Measurements from ENCODE around the gene SPTSSB.

DNA sequence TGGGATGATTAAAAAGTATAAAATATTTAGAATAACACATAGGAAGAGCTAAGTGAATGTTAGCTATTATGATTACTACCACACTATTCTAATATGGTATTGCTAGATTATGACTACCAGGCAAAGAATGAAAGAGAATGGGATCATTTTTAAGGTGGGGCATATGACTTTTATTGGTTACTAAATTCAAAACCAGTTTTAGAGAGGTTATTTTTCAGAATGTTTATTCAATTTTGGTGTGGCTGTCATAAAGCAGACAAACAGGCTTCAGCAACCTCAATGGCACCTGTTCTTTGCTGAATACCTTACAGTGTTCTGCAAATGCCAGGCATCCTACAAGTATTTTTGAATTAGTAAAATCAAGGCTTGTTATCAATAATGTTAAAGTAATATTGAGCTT is 12.8 kb downstream of the SPTSSB start:
- TF ChIP-seq CTCF (conservative IDR thresholded peaks at IDR 0.05; ENCODE audit: low read depth in 2 of 2) (no peak), STAT1 (IDR thresholded peaks at IDR 0.05; ENCODE audit: unreplicated experiment) (no peak), JUNB (IDR thresholded peaks at IDR 0.05; ENCODE audit: unreplicated experiment) (no peak), EZH2 (IDR thresholded peaks at IDR 0.05; ENCODE audit: low read depth, unreplicated experiment) (no peak), CREB1 (CRISPR knock-in tag; IDR thresholded peaks at IDR 0.05; ENCODE audit: low read depth) (no peak), EZH2phosphoT487 (IDR thresholded peaks at IDR 0.05; ENCODE audit: unreplicated experiment) (no peak), POLR2AphosphoS5 (IDR thresholded peaks at IDR 0.05; ENCODE audit: low read depth) (no peak), ZNF331 (CRISPR knock-in tag; IDR thresholded peaks at IDR 0.05; ENCODE audit: low read depth) (no peak)
- TF ChIP-seq, protein P1, sequence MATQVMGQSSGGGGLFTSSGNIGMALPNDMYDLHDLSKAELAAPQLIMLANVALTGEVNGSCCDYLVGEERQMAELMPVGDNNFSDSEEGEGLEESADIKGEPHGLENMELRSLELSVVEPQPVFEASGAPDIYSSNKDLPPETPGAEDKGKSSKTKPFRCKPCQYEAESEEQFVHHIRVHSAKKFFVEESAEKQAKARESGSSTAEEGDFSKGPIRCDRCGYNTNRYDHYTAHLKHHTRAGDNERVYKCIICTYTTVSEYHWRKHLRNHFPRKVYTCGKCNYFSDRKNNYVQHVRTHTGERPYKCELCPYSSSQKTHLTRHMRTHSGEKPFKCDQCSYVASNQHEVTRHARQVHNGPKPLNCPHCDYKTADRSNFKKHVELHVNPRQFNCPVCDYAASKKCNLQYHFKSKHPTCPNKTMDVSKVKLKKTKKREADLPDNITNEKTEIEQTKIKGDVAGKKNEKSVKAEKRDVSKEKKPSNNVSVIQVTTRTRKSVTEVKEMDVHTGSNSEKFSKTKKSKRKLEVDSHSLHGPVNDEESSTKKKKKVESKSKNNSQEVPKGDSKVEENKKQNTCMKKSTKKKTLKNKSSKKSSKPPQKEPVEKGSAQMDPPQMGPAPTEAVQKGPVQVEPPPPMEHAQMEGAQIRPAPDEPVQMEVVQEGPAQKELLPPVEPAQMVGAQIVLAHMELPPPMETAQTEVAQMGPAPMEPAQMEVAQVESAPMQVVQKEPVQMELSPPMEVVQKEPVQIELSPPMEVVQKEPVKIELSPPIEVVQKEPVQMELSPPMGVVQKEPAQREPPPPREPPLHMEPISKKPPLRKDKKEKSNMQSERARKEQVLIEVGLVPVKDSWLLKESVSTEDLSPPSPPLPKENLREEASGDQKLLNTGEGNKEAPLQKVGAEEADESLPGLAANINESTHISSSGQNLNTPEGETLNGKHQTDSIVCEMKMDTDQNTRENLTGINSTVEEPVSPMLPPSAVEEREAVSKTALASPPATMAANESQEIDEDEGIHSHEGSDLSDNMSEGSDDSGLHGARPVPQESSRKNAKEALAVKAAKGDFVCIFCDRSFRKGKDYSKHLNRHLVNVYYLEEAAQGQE (IDR thresholded peaks at IDR 0.05; ENCODE audit: unreplicated experiment), result no peak
- TF ChIP-seq, protein P2, sequence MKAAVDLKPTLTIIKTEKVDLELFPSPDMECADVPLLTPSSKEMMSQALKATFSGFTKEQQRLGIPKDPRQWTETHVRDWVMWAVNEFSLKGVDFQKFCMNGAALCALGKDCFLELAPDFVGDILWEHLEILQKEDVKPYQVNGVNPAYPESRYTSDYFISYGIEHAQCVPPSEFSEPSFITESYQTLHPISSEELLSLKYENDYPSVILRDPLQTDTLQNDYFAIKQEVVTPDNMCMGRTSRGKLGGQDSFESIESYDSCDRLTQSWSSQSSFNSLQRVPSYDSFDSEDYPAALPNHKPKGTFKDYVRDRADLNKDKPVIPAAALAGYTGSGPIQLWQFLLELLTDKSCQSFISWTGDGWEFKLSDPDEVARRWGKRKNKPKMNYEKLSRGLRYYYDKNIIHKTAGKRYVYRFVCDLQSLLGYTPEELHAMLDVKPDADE (IDR thresholded peaks at IDR 0.05), result no peak

All from GM23338 (cell line).